HG03280 (cell line): ENCODE data around the gene KAZN.

Experiments
- ATAC-seq: cut with Tn5 transposase; IDR thresholded peaks from one replicate; pipeline ENCODE4 v1.9.1; 2021; ENCODE audit warnings: mild to moderate bottlenecking, moderate library complexity; ENCODE audit not compliant: unreplicated experiment

KAZN gene

DNA sequence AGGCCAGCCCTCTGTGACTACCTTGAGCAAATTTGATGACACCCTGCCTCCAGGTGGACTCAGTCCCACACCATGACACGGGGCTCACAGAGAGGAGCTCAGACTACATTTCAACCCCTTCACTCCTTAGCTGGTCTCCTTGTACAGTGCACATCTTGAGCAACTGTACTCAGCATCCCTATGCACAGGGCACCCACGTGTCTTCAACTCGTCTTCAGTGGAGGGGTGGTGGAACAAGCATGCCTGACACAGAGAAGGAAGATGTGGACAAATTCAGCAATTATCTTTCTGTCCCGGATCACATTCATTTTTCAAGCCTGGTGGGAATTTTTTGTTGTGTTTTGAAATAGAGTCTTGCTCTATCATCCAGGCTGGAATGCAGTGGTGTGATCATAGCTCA is 213.7 kb downstream of the KAZN start:
- no peak for ATAC-seq

- ATAC-seq, result no peak
These were observed 216.8 kb downstream of the KAZN start for GRCh38 chr1:14815175-14815877.

DNA sequence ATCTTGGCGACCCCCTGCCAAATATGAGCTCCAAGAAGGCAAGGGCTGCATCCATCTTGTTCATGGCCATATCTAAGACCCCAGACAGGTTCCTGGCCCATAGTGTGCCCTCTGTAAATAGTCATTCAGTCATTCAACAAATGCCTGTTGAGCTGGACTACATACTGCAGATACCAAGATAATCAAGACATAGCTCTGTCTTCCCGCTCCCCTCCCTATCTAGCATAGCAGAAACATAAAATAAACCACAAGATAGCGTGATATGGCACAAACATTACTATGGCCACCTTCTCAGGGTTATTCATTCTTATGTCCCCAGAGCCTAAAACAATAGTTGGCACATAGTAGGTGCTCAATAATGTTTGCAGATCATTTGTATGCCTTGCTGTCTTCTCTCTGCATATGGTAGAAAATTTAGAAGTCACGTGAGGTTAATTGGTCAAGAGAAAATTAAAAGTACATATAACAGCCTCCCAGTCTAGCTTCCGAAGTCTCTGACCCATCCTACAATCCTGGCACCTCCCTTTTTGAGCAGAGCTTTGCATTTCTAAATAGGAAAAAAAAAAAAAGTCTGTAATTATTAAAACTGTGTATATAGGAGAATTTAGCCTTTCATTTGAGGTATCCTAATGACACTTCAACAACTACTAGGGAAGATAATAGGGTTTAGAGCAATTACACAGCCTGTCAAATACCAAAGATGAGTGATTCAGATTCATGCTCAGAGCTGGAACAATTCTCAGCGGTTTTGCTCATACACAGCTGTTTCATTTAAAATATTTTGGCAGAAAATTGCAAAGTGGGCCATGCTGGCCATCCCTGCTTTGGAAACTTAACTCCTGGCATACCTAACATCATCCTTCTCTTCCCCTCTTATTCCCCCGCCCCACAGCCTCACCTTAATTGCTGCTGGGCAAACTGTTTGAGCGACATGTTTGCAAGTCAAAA is 219.0 kb downstream of the KAZN start:
- ATAC-seq, result no peak

DNA sequence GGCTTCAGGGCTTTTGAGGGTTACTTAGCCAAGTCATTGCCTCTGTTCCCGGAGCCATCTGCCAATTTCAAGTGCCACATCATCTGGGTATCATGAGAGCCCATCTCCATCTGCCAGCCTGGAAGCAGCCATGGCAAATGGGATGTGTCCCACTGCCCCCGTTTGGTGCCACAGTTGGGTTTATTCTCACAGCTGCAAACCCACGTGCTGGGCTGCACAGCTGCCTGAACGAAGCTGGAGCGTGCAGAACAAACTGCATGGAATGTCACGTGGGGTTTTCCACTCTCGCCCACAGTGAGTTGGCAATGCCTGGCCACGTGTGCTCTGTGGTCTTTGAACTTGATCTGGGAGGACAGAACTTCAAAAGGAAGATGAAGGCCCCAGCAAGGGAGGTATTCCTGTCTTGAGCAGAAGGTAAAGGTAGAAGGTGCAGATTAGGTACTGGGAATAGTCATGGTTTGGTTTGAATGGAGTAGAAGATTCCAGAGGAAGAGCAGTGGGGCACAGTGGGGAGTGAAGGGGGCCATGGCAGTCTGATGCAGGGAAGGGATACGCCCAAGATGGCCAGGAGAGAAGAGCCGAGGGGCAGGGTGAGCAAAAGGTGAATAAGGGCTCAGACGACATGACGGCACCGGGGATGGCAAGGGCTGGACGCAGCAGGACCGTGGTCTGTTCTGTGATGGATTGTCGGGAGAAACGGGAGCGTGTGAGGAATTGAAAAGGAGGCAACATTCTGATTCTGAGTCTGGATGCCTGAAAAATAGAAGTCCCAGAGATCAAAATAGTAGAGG is 222.0 kb downstream of the KAZN start:
- ATAC-seq, result no peak

- ATAC-seq, result no peak
These were observed 224.0 kb downstream of the KAZN start for GRCh38 chr1:14822493-14822892.

- ATAC-seq, result no peak
These were observed 224.5 kb downstream of the KAZN start for GRCh38 chr1:14822996-14823395.

- ATAC-seq, result no peak
These were observed 225.9 kb downstream of the KAZN start for GRCh38 chr1:14824314-14824915.

GRCh38 chr1:14825396-14825795 is 226.9 kb downstream of the KAZN start:
- ATAC-seq, result no peak

- no peak for ATAC-seq
These were observed 227.7 kb downstream of the KAZN start for GRCh38 chr1:14826172-14826636.

- ATAC-seq, result no peak
These were observed 228.3 kb downstream of the KAZN start for GRCh38 chr1:14826731-14827326.

- no peak for ATAC-seq
These were observed 229.4 kb downstream of the KAZN start for GRCh38 chr1:14827870-14828269.

DNA sequence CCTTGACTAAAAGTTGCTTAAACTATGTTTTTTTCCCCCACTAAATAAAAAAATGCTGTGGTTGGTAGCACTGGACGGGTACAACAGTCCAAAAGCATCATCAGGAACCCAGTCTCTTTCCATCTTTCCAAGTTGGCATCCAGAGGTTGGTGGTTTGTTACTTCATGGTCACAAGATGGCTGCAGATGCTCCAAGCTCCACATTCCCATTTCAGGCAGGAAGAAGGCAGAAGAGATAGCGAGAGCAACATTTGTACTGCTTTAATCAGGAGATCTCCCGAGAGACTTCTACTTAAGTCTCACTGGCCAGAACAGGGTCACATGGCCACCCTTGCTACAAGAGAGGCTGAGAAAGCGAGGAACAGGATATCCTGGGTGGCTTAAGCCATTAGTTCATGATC is 230.2 kb downstream of the KAZN start:
- ATAC-seq, result no peak

- no peak for ATAC-seq
These were observed 237.2 kb downstream of the KAZN start for GRCh38 chr1:14835725-14836124.

DNA sequence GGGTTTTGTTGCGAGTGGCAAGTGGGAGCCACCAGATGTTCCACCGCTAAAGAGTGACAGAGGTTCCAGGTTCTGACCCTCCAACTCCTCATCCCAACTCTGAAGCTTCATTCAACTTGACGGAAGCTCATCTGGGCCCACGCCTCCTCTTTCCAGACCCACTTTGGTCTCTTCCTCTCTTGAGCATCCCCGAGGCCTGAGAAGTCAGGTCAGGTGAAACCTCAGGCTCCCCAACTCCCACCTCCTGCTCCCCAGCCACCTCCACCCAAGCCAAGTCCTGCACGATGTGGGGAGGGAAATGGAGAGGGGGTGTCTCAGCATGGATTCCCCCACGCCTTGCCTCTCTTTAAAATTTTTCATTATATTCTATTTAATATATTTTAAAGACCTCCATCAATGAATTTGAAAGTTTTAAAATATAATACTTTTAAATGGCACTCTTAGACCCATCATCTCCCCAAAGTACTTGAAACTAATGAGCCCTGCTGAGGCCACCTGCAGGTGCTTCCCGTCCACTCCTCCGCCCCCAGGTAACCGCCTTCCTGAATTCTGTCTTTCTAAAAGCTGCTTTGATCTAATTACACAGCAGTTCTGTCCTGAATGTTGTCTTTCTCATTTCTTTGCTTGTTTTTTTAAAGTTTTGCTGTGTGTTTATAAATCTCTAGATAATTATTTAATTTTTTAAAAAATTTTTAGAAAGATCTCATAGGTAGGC is 238.1 kb downstream of the KAZN start:
- no peak for ATAC-seq

GRCh38 chr1:14840374-14840773 is 241.9 kb downstream of the KAZN start:
- ATAC-seq, result no peak

GRCh38 chr1:14841456-14841855 is 243.0 kb downstream of the KAZN start:
- ATAC-seq, result no peak

GRCh38 chr1:14841951-14842350 is 243.5 kb downstream of the KAZN start:
- no peak for ATAC-seq

DNA sequence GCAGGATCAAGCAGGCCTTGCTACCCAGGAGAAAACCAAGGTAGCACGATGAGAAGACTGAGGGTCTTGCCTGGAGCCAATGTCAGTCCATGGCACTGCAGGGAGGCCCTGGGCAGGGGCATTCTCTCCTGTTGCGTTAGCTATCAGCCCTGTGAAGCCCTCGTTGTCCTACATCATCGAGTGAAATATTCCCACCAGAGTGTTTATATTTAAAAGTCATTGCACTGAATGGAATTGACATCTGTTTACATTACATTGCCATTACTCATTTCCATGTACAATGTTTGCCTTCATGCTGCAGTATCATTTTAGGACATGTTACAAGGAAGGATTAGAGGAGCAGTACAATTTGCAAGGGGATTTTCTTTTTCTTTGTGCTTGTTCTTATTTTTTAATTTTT is 243.9 kb downstream of the KAZN start:
- ATAC-seq, result no peak

DNA sequence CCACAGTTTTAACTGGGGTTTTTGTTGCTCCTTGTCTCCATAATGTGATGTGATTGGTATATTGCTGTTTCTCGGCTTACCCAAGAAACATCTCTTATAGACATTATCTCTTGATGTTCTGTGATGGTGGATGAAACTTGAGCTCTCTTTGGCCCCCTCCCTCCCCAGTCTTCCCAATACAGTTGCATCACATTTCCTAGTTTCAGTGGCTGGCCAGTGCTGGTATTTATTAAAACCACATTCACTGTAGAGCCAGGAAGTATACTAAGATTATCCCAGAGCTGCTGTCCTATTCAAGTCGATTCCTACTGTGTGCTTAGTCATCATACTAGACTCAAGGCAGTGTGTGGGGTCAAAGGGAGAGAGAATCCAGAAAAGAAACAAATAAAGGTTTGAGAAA is 244.4 kb downstream of the KAZN start:
- no peak for ATAC-seq

- no peak for ATAC-seq
These were observed 245.0 kb downstream of the KAZN start for GRCh38 chr1:14843525-14843924.
